ENCODE measurements around the gene CEP164. TPM values are rescaled to one million over a fixed set of nuclear protein-coding genes. Genes with fewer than 3 reads are reported as not detected.

The CEP164 gene
- total RNA-seq, 2 experiments from 2014 or later: 36.0 to 44.2 TPM

- Mint-ChIP-seq H3K27me3 (no peaks in the 10 kb centered on the region), H3K36me3 (ENCODE audit: low read depth) (no peaks in the 10 kb centered on the region), H3K4me1 (no peaks in the 10 kb centered on the region), H3K27ac (no peak overlapping the region), H3K9me3 (no peaks in the 10 kb centered on the region), H3K4me3 (no peak overlapping the region)
- POLR2A ChIA-PET: no interaction called here
- CTCF ChIA-PET: interaction anchor here (0.5 kb wide), 1 partner anchor 471 kb away, joined by 3 read pairs; no protein-coding TSS in a partner anchor
- no peak for DNase-seq
Measured at GRCh38 chr11:117295438-117296137, 32.1 kb upstream of the CEP164 start.

- ChIA-PET POLR2A (no interaction called here), CTCF (no interaction called here)
- H3K4me3 Mint-ChIP-seq: no peak overlapping the region
Measured at GRCh38 chr11:117296881-117297280, 30.8 kb upstream of the CEP164 start.

GRCh38 chr11:117298195-117298594 lies 29.5 kb upstream of the CEP164 start:
- Mint-ChIP-seq H3K4me3 (no peak overlapping the region), H3K4me1 (no peaks in the 10 kb centered on the region), H3K27me3 (no peaks in the 10 kb centered on the region), H3K36me3 (ENCODE audit: low read depth) (no peaks in the 10 kb centered on the region), H3K27ac (no peak overlapping the region), H3K9me3 (no peaks in the 10 kb centered on the region)
- CTCF ChIA-PET: no interaction called here
- POLR2A ChIA-PET: no interaction called here
- no peak for DNase-seq

More at GRCh38 chr11:117296881-117297280, 30.8 kb upstream of the CEP164 start:
- H3K27ac Mint-ChIP-seq: no peak overlapping the region
- no peaks in the 10 kb centered on the region for H3K4me1 Mint-ChIP-seq
- DNase-seq: no peak
- no peaks in the 10 kb centered on the region for H3K36me3 Mint-ChIP-seq (ENCODE audit: low read depth)
- no peaks in the 10 kb centered on the region for H3K27me3 Mint-ChIP-seq
- no peaks in the 10 kb centered on the region for H3K9me3 Mint-ChIP-seq

- no peak overlapping the region for H3K4me3 Mint-ChIP-seq
- H3K4me1 Mint-ChIP-seq: no peaks in the 10 kb centered on the region
- no peak for DNase-seq
- ChIA-PET CTCF (interaction anchor here (1.2 kb wide), 1 partner anchor 28 kb away, joined by 3 read pairs; the partner anchor contains the start of gene CEP164), POLR2A (no interaction called here)
- no peaks in the 10 kb centered on the region for H3K36me3 Mint-ChIP-seq (ENCODE audit: low read depth)
- peaks cover 1% of the 10 kb centered on the region for H3K27me3 Mint-ChIP-seq
- H3K9me3 Mint-ChIP-seq: no peaks in the 10 kb centered on the region
- H3K27ac Mint-ChIP-seq: no peak overlapping the region
Measured at GRCh38 chr11:117299351-117300282, 28.0 kb upstream of the CEP164 start.

GRCh38 chr11:117300283-117300663 lies 27.4 kb upstream of the CEP164 start:
- ChIA-PET CTCF (interaction anchor here (1.2 kb wide), 1 partner anchor 28 kb away, joined by 3 read pairs; the partner anchor contains the start of gene CEP164), POLR2A (no interaction called here)
- Mint-ChIP-seq H3K4me3 (no peak overlapping the region), H3K4me1 (no peaks in the 10 kb centered on the region), H3K27me3 (peaks cover 1% of the 10 kb centered on the region), H3K36me3 (ENCODE audit: low read depth) (no peaks in the 10 kb centered on the region), H3K9me3 (no peaks in the 10 kb centered on the region), H3K27ac (no peak overlapping the region)
- no peak for DNase-seq

- ChIA-PET POLR2A (no interaction called here), CTCF (interaction anchor here (1.2 kb wide), 1 partner anchor 27 kb away, joined by 3 read pairs; the partner anchor contains the start of gene CEP164)
- DNase-seq: no peak
- no peaks in the 10 kb centered on the region for H3K36me3 Mint-ChIP-seq (ENCODE audit: low read depth)
- H3K27me3 Mint-ChIP-seq: peaks cover 1% of the 10 kb centered on the region
- no peak overlapping the region for H3K4me3 Mint-ChIP-seq
- H3K27ac Mint-ChIP-seq: no peak overlapping the region
- H3K4me1 Mint-ChIP-seq: no peaks in the 10 kb centered on the region
- no peaks in the 10 kb centered on the region for H3K9me3 Mint-ChIP-seq
Measured at GRCh38 chr11:117300773-117301172, 26.9 kb upstream of the CEP164 start.

- Mint-ChIP-seq H3K4me1 (no peaks in the 10 kb centered on the region), H3K4me3 (no peak overlapping the region), H3K9me3 (no peaks in the 10 kb centered on the region), H3K27me3 (peaks cover 1% of the 10 kb centered on the region), H3K27ac (no peak overlapping the region), H3K36me3 (ENCODE audit: low read depth) (no peaks in the 10 kb centered on the region)
- POLR2A ChIA-PET: no interaction called here
- CTCF ChIA-PET: no interaction called here
- no peak for DNase-seq
Measured at GRCh38 chr11:117302228-117302627, 25.4 kb upstream of the CEP164 start.

GRCh38 chr11:117303101-117303500 lies 24.6 kb upstream of the CEP164 start:
- Mint-ChIP-seq H3K36me3 (ENCODE audit: low read depth) (no peaks in the 10 kb centered on the region), H3K27me3 (peaks cover 1% of the 10 kb centered on the region), H3K4me3 (no peak overlapping the region), H3K9me3 (no peaks in the 10 kb centered on the region), H3K4me1 (no peaks in the 10 kb centered on the region), H3K27ac (no peak overlapping the region)
- no peak for DNase-seq
- POLR2A ChIA-PET: no interaction called here
- CTCF ChIA-PET: interaction anchor here (0.6 to 0.7 kb wide), 3 partner anchors 9 to 232 kb away, joined by 3 to 4 read pairs (median 3); no protein-coding TSS in a partner anchor

- no peak overlapping the region for H3K27ac Mint-ChIP-seq
- POLR2A ChIA-PET: no interaction called here
Measured at GRCh38 chr11:117303646-117304315, 23.9 kb upstream of the CEP164 start.

GRCh38 chr11:117305145-117305544 lies 22.5 kb upstream of the CEP164 start:
- H3K27ac Mint-ChIP-seq: no peak overlapping the region
- H3K4me3 Mint-ChIP-seq: no peak overlapping the region
- H3K36me3 Mint-ChIP-seq (ENCODE audit: low read depth): no peaks in the 10 kb centered on the region
- H3K4me1 Mint-ChIP-seq: no peaks in the 10 kb centered on the region
- DNase-seq: no peak
- H3K9me3 Mint-ChIP-seq: no peaks in the 10 kb centered on the region
- peaks cover 9% of the 10 kb centered on the region for H3K27me3 Mint-ChIP-seq
- POLR2A ChIA-PET: no interaction called here
- CTCF ChIA-PET: interaction anchor here (0.6 to 1.3 kb wide), 2 partner anchors 10 to 392 kb away, joined by 3 to 4 read pairs; no protein-coding TSS in a partner anchor

More at GRCh38 chr11:117303646-117304315, 23.9 kb upstream of the CEP164 start:
- Mint-ChIP-seq H3K4me1 (no peaks in the 10 kb centered on the region), H3K4me3 (no peak overlapping the region), H3K36me3 (ENCODE audit: low read depth) (no peaks in the 10 kb centered on the region), H3K27me3 (peaks cover 1% of the 10 kb centered on the region), H3K9me3 (no peaks in the 10 kb centered on the region)
- CTCF ChIA-PET: interaction anchor here (0.6 to 0.7 kb wide), 2 partner anchors 8 to 18 kb away, joined by 3 read pairs; no protein-coding TSS in a partner anchor
- DNase-seq: no peak

- no peak overlapping the region for H3K27ac Mint-ChIP-seq
Measured at GRCh38 chr11:117309310-117309709, 18.3 kb upstream of the CEP164 start.

GRCh38 chr11:117313091-117313490 lies 14.6 kb upstream of the CEP164 start:
- DNase-seq: no peak
- peaks cover 9% of the 10 kb centered on the region for H3K4me1 Mint-ChIP-seq
- POLR2A ChIA-PET: no interaction called here
- no peaks in the 10 kb centered on the region for H3K36me3 Mint-ChIP-seq (ENCODE audit: low read depth)
- no peaks in the 10 kb centered on the region for H3K9me3 Mint-ChIP-seq
- H3K4me3 Mint-ChIP-seq: no peak overlapping the region
- H3K27me3 Mint-ChIP-seq: peaks cover 47% of the 10 kb centered on the region
- H3K27ac Mint-ChIP-seq: no peak overlapping the region
- CTCF ChIA-PET: no interaction called here

More at GRCh38 chr11:117309310-117309709, 18.3 kb upstream of the CEP164 start:
- H3K4me3 Mint-ChIP-seq: no peak overlapping the region
- DNase-seq: no peak
- no peaks in the 10 kb centered on the region for H3K36me3 Mint-ChIP-seq (ENCODE audit: low read depth)
- ChIA-PET CTCF (interaction anchor here (0.6 to 1.2 kb wide), 2 partner anchors 26 to 64 kb away, joined by 3 read pairs; no protein-coding TSS in a partner anchor), POLR2A (no interaction called here)
- H3K9me3 Mint-ChIP-seq: no peaks in the 10 kb centered on the region
- peaks cover 23% of the 10 kb centered on the region for H3K27me3 Mint-ChIP-seq
- no peaks in the 10 kb centered on the region for H3K4me1 Mint-ChIP-seq

Data from activated CD4-positive, alpha-beta T cell treated with anti-CD3 and anti-CD28 coated beads, Interleukin-2, amount 10 ng/mL, durations not matched to agents 7 days and 5 days (primary cell).